Subcutaneous adipose tissue (tissue), 4 donors: ENCODE results near the gene NECTIN2. TPM values are rescaled to one million over a fixed set of nuclear protein-coding genes. Genes with fewer than 3 reads are reported as not detected.

ENCODE experiments used
- total RNA-seq, 4 donors: library from RNA; depleted of rRNA; stranded (reverse); fragments of >200 nt; gene quantifications; one replicate each; pipeline ENCODE4 v1.1.0, GENCODE V29; 2016
- TF ChIP-seq, protein P1 (sequence below): fragments of 450-650 bp; IDR thresholded peaks from one replicate; pipeline ENCODE4 v1.5.1; 2016; ENCODE audit warnings: low read depth, mild to moderate bottlenecking, control low read depth, antibody characterized with exemption, moderate library complexity

NECTIN2 gene
- total RNA-seq, 4 donors from 2014 or later = 20.4 to 49.9 (median 24.1) TPM

DNA sequence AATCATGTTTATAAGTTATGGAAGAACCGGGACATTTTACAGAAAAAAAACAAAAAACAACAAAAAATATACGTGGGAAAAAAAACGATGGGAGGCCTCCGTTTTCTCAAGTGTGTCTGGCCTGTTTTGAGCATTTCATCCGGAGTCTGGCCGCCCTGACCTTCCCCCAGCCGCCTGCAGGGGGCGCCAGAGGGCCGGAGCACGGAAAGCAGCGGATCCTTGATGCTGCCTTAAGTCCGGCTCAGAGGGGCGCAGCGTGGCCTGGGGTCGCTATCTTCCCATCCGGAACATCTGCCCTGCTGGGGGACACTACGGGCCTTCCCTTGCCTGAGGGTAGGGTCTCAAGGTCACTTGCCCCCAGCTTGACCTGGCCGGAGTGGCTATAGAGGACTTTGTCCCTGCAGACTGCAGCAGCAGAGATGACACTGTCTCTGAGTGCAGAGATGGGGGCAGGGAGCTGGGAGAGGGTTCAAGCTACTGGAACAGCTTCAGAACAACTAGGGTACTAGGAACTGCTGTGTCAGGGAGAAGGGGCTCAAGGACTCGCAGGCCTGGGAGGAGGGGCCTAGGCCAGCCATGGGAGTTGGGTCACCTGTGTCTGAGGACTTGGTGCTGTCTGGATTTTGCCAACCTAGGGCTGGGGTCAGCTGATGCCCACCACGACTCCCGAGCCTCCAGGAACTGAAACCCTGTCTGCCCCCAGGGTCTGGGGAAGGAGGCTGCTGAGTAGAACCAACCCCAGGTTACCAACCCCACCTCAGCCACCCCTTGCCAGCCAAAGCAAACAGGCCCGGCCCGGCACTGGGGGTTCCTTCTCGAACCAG lies 57.7 kb downstream of the NECTIN2 start:
- TF ChIP-seq, protein P1, sequence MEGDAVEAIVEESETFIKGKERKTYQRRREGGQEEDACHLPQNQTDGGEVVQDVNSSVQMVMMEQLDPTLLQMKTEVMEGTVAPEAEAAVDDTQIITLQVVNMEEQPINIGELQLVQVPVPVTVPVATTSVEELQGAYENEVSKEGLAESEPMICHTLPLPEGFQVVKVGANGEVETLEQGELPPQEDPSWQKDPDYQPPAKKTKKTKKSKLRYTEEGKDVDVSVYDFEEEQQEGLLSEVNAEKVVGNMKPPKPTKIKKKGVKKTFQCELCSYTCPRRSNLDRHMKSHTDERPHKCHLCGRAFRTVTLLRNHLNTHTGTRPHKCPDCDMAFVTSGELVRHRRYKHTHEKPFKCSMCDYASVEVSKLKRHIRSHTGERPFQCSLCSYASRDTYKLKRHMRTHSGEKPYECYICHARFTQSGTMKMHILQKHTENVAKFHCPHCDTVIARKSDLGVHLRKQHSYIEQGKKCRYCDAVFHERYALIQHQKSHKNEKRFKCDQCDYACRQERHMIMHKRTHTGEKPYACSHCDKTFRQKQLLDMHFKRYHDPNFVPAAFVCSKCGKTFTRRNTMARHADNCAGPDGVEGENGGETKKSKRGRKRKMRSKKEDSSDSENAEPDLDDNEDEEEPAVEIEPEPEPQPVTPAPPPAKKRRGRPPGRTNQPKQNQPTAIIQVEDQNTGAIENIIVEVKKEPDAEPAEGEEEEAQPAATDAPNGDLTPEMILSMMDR = no peak

DNA sequence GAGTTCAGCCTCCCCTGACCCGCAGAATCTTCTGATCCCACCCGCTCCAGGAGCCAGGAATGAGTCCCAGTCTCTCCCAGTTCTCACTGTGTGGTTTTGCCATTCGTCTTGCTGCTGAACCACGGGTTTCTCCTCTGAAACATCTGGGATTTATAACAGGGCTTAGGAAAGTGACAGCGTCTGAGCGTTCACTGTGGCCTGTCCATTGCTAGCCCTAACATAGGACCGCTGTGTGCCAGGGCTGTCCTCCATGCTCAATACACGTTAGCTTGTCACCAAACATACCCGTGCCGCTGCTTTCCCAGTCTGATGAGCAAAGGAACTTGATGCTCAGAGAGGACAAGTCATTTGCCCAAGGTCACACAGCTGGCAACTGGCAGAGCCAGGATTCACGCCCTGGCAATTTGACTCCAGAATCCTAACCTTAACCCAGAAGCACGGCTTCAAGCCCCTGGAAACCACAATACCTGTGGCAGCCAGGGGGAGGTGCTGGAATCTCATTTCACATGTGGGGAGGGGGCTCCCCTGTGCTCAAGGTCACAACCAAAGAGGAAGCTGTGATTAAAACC lies 58.4 kb downstream of the NECTIN2 start:
- TF ChIP-seq, protein P1 = no peak

DNA sequence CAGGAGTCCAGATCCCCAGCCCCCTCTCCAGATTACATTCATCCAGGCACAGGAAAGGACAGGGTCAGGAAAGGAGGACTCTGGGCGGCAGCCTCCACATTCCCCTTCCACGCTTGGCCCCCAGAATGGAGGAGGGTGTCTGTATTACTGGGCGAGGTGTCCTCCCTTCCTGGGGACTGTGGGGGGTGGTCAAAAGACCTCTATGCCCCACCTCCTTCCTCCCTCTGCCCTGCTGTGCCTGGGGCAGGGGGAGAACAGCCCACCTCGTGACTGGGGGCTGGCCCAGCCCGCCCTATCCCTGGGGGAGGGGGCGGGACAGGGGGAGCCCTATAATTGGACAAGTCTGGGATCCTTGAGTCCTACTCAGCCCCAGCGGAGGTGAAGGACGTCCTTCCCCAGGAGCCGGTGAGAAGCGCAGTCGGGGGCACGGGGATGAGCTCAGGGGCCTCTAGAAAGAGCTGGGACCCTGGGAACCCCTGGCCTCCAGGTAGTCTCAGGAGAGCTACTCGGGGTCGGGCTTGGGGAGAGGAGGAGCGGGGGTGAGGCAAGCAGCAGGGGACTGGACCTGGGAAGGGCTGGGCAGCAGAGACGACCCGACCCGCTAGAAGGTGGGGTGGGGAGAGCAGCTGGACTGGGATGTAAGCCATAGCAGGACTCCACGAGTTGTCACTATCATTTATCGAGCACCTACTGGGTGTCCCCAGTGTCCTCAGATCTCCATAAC lies 59.5 kb downstream of the NECTIN2 start, which contains the start of gene APOE:
Gene APOE (plus strand): TSS at position 360 of the 724 bp plus-strand sequence. CDS start 829 bp downstream, outside the sequence.
- TF ChIP-seq, protein P1 = no peak

DNA sequence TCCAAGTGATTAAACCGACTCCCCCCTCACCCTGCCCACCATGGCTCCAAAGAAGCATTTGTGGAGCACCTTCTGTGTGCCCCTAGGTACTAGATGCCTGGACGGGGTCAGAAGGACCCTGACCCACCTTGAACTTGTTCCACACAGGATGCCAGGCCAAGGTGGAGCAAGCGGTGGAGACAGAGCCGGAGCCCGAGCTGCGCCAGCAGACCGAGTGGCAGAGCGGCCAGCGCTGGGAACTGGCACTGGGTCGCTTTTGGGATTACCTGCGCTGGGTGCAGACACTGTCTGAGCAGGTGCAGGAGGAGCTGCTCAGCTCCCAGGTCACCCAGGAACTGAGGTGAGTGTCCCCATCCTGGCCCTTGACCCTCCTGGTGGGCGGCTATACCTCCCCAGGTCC lies 61.5 kb downstream of the NECTIN2 start:
- TF ChIP-seq, protein P1 = no peak

DNA sequence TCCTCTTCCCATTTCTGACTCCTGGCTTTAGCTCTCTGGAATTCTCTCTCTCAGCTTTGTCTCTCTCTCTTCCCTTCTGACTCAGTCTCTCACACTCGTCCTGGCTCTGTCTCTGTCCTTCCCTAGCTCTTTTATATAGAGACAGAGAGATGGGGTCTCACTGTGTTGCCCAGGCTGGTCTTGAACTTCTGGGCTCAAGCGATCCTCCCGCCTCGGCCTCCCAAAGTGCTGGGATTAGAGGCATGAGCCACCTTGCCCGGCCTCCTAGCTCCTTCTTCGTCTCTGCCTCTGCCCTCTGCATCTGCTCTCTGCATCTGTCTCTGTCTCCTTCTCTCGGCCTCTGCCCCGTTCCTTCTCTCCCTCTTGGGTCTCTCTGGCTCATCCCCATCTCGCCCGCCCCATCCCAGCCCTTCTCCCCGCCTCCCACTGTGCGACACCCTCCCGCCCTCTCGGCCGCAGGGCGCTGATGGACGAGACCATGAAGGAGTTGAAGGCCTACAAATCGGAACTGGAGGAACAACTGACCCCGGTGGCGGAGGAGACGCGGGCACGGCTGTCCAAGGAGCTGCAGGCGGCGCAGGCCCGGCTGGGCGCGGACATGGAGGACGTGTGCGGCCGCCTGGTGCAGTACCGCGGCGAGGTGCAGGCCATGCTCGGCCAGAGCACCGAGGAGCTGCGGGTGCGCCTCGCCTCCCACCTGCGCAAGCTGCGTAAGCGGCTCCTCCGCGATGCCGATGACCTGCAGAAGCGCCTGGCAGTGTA lies 62.2 kb downstream of the NECTIN2 start:
- TF ChIP-seq, protein P1 = no peak

DNA sequence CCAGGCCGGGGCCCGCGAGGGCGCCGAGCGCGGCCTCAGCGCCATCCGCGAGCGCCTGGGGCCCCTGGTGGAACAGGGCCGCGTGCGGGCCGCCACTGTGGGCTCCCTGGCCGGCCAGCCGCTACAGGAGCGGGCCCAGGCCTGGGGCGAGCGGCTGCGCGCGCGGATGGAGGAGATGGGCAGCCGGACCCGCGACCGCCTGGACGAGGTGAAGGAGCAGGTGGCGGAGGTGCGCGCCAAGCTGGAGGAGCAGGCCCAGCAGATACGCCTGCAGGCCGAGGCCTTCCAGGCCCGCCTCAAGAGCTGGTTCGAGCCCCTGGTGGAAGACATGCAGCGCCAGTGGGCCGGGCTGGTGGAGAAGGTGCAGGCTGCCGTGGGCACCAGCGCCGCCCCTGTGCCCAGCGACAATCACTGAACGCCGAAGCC lies 62.8 kb downstream of the NECTIN2 start:
- TF ChIP-seq, protein P1 = no peak
